Activated CD8-positive, alpha-beta T cell treated with anti-CD3 and anti-CD28 coated beads for 36 hours (primary cell): ENCODE data around the gene CEACAM18. TPM values are rescaled to one million over a fixed set of nuclear protein-coding genes. Genes with fewer than 3 reads are reported as not detected.

Experiments used
- ATAC-seq: fragments of 200-7000 bp; cut with Tn5 transposase; one replicate; pipeline ENCODE4 v1.10.0; 2021; ENCODE audit warnings: mild to moderate bottlenecking, moderate library complexity
- CTCF ChIA-PET: fragments of 350-600 bp; sonication (Branson Sonifier 250); formaldehyde crosslinking; loops from one replicate; lab custom pipeline; 2021; ENCODE audit warnings: antibody characterized with exemption; lab: Charles Lee
- POLR2A ChIA-PET: fragments of 350-600 bp; sonication (Branson Sonifier 250); formaldehyde crosslinking; loops from one replicate; lab custom pipeline; 2021; ENCODE audit warnings: antibody characterized with exemption; lab: Charles Lee
- DNase-seq: peaks from one replicate; pipeline ENCODE4 v3.0.0-alpha.2; 2020
- H3K27ac Mint-ChIP-seq: one replicate; pipeline ENCODE4 v1.8.0; 2021; ENCODE audit warnings: mild to moderate bottlenecking, mixed read lengths
- H3K27me3 Mint-ChIP-seq: one replicate; pipeline ENCODE4 v1.8.0; 2021; ENCODE audit warnings: mixed read lengths
- H3K36me3 Mint-ChIP-seq: one replicate; pipeline ENCODE4 v1.8.0; 2021; ENCODE audit warnings: low read depth, mixed read lengths
- H3K4me1 Mint-ChIP-seq: one replicate; pipeline ENCODE4 v1.8.0; 2021; ENCODE audit warnings: low read depth, mixed read lengths
- H3K4me3 Mint-ChIP-seq: one replicate; pipeline ENCODE4 v1.8.0; 2021; ENCODE audit warnings: mild to moderate bottlenecking, moderate library complexity, mixed read lengths
- H3K9me3 Mint-ChIP-seq: one replicate; pipeline ENCODE4 v1.8.0; 2021; ENCODE audit warnings: mixed read lengths
- intact Hi-C: fragments of 100-400 bp; cut with micrococcal nuclease; formaldehyde crosslinking; loops from one replicate; pipeline ENCODE4 v1.10.0; 2022
- total RNA-seq, 2 experiments: library from RNA; stranded (reverse); gene quantifications; one replicate each; pipeline ENCODE4 v1.2.3, GENCODE V29; 2021
- TF ChIP-seq, protein P1 (sequence below): fragments of 200-600 bp; IDR thresholded peaks from one replicate; pipeline ENCODE4 v1.8.0; 2022; ENCODE audit warnings: antibody characterized with exemption, mild to moderate bottlenecking

CEACAM18 gene
- total RNA-seq, 2 experiments from 2014 or later, result not detected

DNA sequence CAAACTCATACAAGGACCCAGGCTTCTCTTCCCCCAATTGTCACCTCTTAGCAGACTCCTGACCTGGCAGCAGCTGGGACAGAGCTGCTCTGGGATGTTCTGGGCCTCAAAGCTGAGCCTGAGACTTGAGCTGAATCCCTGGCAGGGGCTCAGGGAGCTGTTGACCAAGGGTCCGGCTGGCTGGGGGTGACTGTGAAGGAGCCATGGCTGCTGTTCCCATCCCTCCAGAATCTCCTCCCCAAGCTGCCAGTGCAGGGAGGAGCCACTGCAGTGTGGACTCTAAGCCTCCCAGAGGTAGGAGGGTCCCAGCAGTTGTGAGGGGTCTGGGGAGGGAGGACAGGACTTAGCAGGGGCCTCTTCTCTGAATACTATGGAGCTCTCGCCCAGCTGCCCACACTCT, 51.0 kb downstream of the CEACAM18 start:
- peaks cover 38% of the 10 kb centered on the region for H3K27me3 Mint-ChIP-seq
- CTCF ChIA-PET, result interaction anchor here (2.4 to 3.8 kb wide), 2 partner anchors 15 to 128 kb away, joined by 8 to 13 read pairs; no protein-coding TSS in a partner anchor
- H3K4me1 Mint-ChIP-seq, result peaks cover 5% of the 10 kb centered on the region
- intact Hi-C loops, result no loop called here
- TF ChIP-seq, protein P1, sequence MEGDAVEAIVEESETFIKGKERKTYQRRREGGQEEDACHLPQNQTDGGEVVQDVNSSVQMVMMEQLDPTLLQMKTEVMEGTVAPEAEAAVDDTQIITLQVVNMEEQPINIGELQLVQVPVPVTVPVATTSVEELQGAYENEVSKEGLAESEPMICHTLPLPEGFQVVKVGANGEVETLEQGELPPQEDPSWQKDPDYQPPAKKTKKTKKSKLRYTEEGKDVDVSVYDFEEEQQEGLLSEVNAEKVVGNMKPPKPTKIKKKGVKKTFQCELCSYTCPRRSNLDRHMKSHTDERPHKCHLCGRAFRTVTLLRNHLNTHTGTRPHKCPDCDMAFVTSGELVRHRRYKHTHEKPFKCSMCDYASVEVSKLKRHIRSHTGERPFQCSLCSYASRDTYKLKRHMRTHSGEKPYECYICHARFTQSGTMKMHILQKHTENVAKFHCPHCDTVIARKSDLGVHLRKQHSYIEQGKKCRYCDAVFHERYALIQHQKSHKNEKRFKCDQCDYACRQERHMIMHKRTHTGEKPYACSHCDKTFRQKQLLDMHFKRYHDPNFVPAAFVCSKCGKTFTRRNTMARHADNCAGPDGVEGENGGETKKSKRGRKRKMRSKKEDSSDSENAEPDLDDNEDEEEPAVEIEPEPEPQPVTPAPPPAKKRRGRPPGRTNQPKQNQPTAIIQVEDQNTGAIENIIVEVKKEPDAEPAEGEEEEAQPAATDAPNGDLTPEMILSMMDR, result no peak
- POLR2A ChIA-PET, result no interaction called here
- no peak overlapping the region for H3K4me3 Mint-ChIP-seq
- H3K27ac Mint-ChIP-seq, result no peak overlapping the region
- H3K36me3 Mint-ChIP-seq, result no peaks in the 10 kb centered on the region
- DNase-seq (no peak), ATAC-seq (no peak)
- H3K9me3 Mint-ChIP-seq, result no peaks in the 10 kb centered on the region

GRCh38 chr19:51530616-51531015, 52.3 kb downstream of the CEACAM18 start:
- Mint-ChIP-seq H3K27ac (no peak overlapping the region), H3K4me3 (no peak overlapping the region), H3K9me3 (no peaks in the 10 kb centered on the region), H3K36me3 (no peaks in the 10 kb centered on the region), H3K27me3 (peaks cover 46% of the 10 kb centered on the region), H3K4me1 (peaks cover 5% of the 10 kb centered on the region)
- intact Hi-C loops, result no loop called here
- POLR2A ChIA-PET, result interaction anchor here (0.6 kb wide), 1 partner anchor 530 kb away, joined by 3 read pairs; no protein-coding TSS in a partner anchor
- DNase-seq, result no peak
- no peak for ATAC-seq
- TF ChIP-seq, protein P1, result no peak
- CTCF ChIA-PET, result interaction anchor here (0.8 to 1.8 kb wide), 2 partner anchors 127 to 130 kb away, joined by 3 to 6 read pairs; no protein-coding TSS in a partner anchor

DNA sequence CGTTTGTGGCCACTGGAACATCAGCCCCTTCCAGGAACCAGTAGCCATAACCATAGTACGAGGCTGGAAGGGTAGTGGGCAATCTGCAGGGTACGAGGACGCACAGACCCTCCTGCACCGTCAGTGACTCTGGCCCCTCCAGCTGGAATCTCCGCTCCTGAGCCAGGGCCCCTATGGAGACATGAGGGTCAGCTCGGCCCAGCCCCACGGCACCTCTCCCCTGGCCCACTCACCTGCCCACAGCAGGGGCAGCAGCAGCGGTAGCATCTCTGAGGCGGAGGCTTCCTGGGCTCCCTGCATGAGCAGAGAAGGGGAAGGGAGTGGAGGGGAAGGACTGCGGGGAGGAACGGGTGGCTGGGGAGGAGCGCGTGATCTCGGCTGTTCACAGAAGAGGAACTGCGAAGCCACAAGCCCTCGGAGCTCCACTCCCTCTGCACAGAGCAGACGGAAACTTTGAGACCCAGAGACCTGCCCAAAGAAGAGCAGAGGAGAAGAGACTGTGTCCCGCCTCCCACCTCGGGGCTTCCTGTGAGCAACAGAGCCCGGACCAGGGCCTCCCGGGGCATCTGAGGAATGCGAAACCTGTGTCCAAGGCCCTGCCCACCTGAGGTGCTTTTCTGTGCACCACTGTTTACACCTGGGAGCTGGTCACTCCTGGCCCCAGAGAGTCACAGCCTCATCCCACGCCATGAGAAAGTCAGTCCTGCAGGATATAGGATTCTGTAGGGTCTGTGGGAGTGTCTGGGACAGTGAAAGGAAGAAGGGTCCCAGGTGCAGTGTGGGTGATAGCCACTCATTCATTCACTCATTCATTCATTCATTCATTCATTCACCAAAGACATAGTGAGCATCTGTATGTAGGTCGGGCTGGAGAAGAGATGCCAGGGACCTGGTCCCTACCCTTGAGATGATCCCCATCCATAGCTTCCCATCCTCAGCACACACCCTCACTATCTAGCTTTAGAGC, 53.3 kb downstream of the CEACAM18 start, which contains the start of gene SIGLEC6:
Gene SIGLEC6 (minus strand): TSS at position 322 of the 967 bp plus-strand sequence. CDS start 22 bp downstream, at position 300.
- peak; percentile 49 for DNase-seq
- POLR2A ChIA-PET, result interaction anchor here (0.7 kb wide), 1 partner anchor 130 kb away, joined by 3 read pairs; no protein-coding TSS in a partner anchor
- Mint-ChIP-seq H3K36me3 (no peaks in the 10 kb centered on the region), H3K27ac (no peak within 1 kb of the TSS), H3K4me1 (peaks cover 5% of the 10 kb centered on the region), H3K27me3 (peaks cover 50% of the 10 kb centered on the region), H3K9me3 (no peaks in the 10 kb centered on the region), H3K4me3 (no peak within 1 kb of the TSS)
- peak; percentile 84 for ATAC-seq
- TF ChIP-seq, protein P1, result no peak
- CTCF ChIA-PET, result interaction anchor here (0.8 to 1.8 kb wide), 2 partner anchors 126 to 129 kb away, joined by 3 to 6 read pairs; no protein-coding TSS in a partner anchor
- intact Hi-C loops, result no loop called here

GRCh38 chr19:51535535-51535934, 57.2 kb downstream of the CEACAM18 start:
- ATAC-seq (no peak), DNase-seq (no peak)
- H3K36me3 Mint-ChIP-seq, result no peaks in the 10 kb centered on the region
- H3K27ac Mint-ChIP-seq, result no peak overlapping the region
- POLR2A ChIA-PET, result no interaction called here
- H3K27me3 Mint-ChIP-seq, result peaks cover 53% of the 10 kb centered on the region
- H3K9me3 Mint-ChIP-seq, result no peaks in the 10 kb centered on the region
- CTCF ChIA-PET, result interaction anchor here (1.6 kb wide), 1 partner anchor 63 kb away, joined by 3 read pairs; no protein-coding TSS in a partner anchor
- intact Hi-C loops, result no loop called here
- TF ChIP-seq, protein P1, result no peak
- no peak overlapping the region for H3K4me3 Mint-ChIP-seq
- H3K4me1 Mint-ChIP-seq, result peaks cover 5% of the 10 kb centered on the region
